Sigmoid colon (tissue), 7 donors: Measurements from ENCODE around the gene TAOK2. TPM values are rescaled to one million over a fixed set of nuclear protein-coding genes. Genes with fewer than 3 reads are reported as not detected.
"Not testable (repeated sequence)": the region's sequence is repeated elsewhere in the genome, so short reads cannot be mapped to it uniquely, and the experiment has no call there.

ENCODE experiments used
- DNase-seq: peaks from one replicate; pipeline ENCODE4 v3.0.0-alpha.2; 2019
- H3K27ac ChIP-seq, 4 donors: fragments of 200-600 bp; sonication (generic); one replicate each; pipeline ENCODE4 v1.5.1; 2016 to 2019; ENCODE audit warnings: mild to moderate bottlenecking in 1 of 4
- H3K27me3 ChIP-seq, 3 donors: fragments of 200-600 bp; sonication (generic); one replicate each; pipeline ENCODE4 v1.5.1; 2019; ENCODE audit warnings: mild to moderate bottlenecking in 1 of 3
- H3K36me3 ChIP-seq, 4 donors: fragments of 200-600 bp; sonication (generic); one replicate each; pipeline ENCODE4 v1.5.1; 2016 to 2019
- H3K4me1 ChIP-seq, 4 donors: fragments of 200-600 bp; sonication (generic); one replicate each; pipeline ENCODE4 v1.5.1; 2017 to 2019
- H3K4me3 ChIP-seq, 4 donors: fragments of 200-600 bp; sonication (generic); one replicate each; pipeline ENCODE4 v1.5.1; 2017 to 2019; ENCODE audit warnings: mild to moderate bottlenecking in 2 of 4, moderate library complexity in 1 of 4
- H3K9me3 ChIP-seq, 4 donors: fragments of 200-600 bp in 3 of 4; sonication (generic) in 3 of 4; one replicate each; pipeline versions ENCODE4 v1.5.1 to v1.6.1; 2013 to 2019
- EP300 ChIP-seq, 4 donors: sonication (generic); formaldehyde crosslinking; IDR thresholded peaks; one replicate each; pipeline ENCODE4 v1.6.1; 2017; ENCODE audit warnings: antibody characterized with exemption in 4 of 4
- POLR2A ChIP-seq, 2 donors: fragments of 450-650 bp; IDR thresholded peaks; one replicate each; pipeline ENCODE4 v1.6.1; 2016; ENCODE audit warnings: antibody characterized with exemption in 2 of 2, mild to moderate bottlenecking in 2 of 2, moderate library complexity in 2 of 2
- POLR2AphosphoS5 ChIP-seq, 4 donors: sonication (generic); formaldehyde crosslinking; IDR thresholded peaks; one replicate each; pipeline ENCODE4 v1.6.1; 2017; ENCODE audit warnings: antibody characterized with exemption in 4 of 4
- WGBS, 2 donors: extraction: QIAGEN DNeasy Blood & Tissue Kit; methylation state at CpG; one replicate each; pipeline ENCODE4 v1.1.7; 2013; 5-methylcytosine and 5-hydroxymethylcytosine counted together
- intact Hi-C: fragments of 100-400 bp; cut with DNase I; formaldehyde crosslinking; loops from one replicate; pipeline ENCODE4 v1.15.1; 2023
- polyA plus RNA-seq, 3 donors: library from polyadenylated mRNA; stranded (reverse); fragments of 200-250 nt; gene quantifications; one replicate each; pipeline ENCODE4 v1.2.3, GENCODE V29; 2013
- total RNA-seq, 4 donors: library from RNA; depleted of rRNA; stranded (reverse); fragments of >200 nt; gene quantifications; one replicate each; pipeline ENCODE4 v1.1.0, GENCODE V29; 2016
- TF ChIP-seq, protein P1 (sequence below), 4 experiments: fragments of 450-650 bp in 3 of 4; fragments of 200-600 bp in 1 of 4; IDR thresholded peaks; one replicate each; pipeline ENCODE4 v1.5.1; 2016 to 2019; ENCODE audit warnings: antibody characterized with exemption in 4 of 4, mild to moderate bottlenecking in 3 of 4, moderate library complexity in 2 of 4
- donor health status: healthy with polysubstance abuse.
- donor health status: Bipolar disorder and iron deficiency.
- donor health status: healthy.

TAOK2 gene
- total and polyA plus RNA-seq, 7 donors = 9.0 to 42.2 (median 28.2) TPM

DNA sequence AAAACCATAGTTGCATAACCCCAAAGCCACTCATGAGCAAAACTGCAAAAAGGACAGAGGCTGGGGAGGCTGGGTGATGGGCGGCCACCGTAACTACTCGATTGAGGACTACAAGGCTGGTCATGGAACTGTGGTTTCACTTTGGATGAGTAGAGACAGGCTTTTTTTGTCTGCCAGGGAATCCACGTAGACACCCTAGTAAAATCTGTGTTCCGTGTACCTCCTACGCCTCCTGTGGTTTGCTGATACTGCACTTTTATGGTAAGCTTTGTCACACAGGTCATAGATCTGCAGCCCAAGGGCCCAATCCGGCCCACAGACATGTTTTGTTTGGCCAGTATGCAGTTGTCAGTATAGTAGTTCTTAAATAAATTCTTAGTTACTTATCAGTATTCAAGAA, 59.6 kb downstream of the TAOK2 start:
- TF ChIP-seq, protein P1, sequence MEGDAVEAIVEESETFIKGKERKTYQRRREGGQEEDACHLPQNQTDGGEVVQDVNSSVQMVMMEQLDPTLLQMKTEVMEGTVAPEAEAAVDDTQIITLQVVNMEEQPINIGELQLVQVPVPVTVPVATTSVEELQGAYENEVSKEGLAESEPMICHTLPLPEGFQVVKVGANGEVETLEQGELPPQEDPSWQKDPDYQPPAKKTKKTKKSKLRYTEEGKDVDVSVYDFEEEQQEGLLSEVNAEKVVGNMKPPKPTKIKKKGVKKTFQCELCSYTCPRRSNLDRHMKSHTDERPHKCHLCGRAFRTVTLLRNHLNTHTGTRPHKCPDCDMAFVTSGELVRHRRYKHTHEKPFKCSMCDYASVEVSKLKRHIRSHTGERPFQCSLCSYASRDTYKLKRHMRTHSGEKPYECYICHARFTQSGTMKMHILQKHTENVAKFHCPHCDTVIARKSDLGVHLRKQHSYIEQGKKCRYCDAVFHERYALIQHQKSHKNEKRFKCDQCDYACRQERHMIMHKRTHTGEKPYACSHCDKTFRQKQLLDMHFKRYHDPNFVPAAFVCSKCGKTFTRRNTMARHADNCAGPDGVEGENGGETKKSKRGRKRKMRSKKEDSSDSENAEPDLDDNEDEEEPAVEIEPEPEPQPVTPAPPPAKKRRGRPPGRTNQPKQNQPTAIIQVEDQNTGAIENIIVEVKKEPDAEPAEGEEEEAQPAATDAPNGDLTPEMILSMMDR (IDR thresholded peaks at IDR 0.05) = no peak
- TF ChIP-seq EP300 (IDR thresholded peaks at IDR 0.05) (no peak), POLR2AphosphoS5 (IDR thresholded peaks at IDR 0.05) (no peak), POLR2A (IDR thresholded peaks at IDR 0.05) (no peak)
- intact Hi-C loops = no loop called here
- Histone ChIP-seq H3K4me3 (no peak overlapping the region), H3K4me1 (peaks cover 0 to 13% (median 9%) of the 10 kb centered on the region in 4 donors), H3K27me3 (peaks cover 44 to 80% (median 69%) of the 10 kb centered on the region in 3 donors), H3K36me3 (no peaks in the 10 kb centered on the region), H3K27ac (no peak overlapping the region), H3K9me3 (no peaks in the 10 kb centered on the region)
- DNase-seq = no peak
- WGBS, 2 donors = 62 to 63% methylated on average over 7 of the region's 7 CpGs

GRCh38 chr16:30040221-30040620, 66.6 kb downstream of the TAOK2 start:
- Histone ChIP-seq H3K4me1 (no peaks in the 10 kb centered on the region), H3K27me3 (peaks cover 0 to 11% (median 3%) of the 10 kb centered on the region in 3 donors), H3K9me3 (no peaks in the 10 kb centered on the region), H3K27ac (no peak overlapping the region), H3K4me3 (no peak overlapping the region), H3K36me3 (no peaks in the 10 kb centered on the region)
- WGBS, 2 donors = 53 to 65% methylated on average over 5 of the region's 5 CpGs
- TF ChIP-seq, protein P1 (IDR thresholded peaks at IDR 0.05) = no peak
- intact Hi-C loops = no loop called here
- no peak for DNase-seq

GRCh38 chr16:30040690-30041089, 67.0 kb downstream of the TAOK2 start:
- H3K4me1 ChIP-seq, H3K27me3 ChIP-seq, intact Hi-C loops, H3K4me3 ChIP-seq, H3K27ac ChIP-seq, H3K36me3 ChIP-seq, DNase-seq, H3K9me3 ChIP-seq: not testable (repeated sequence)
- 83 to 90% methylated on average over 5 of the region's 5 CpGs for WGBS, 2 donors

DNA sequence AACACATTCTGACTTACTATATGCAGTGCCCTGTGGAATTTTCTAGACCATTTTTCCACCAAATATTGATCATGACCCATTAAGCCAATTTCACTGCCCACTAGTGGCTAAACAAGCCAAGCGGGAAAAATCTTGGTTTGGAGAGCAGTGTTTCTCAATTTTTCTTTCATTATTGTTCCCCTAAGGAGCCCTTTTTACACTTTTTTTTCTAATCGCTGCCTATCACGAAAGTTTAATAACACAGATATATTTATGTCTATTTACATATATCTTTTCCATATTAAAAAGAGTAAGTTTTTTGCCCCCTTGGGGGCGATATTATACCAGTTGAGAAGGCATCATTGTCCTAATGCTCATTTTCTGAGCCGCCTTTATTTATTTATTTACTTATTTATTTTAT, 68.2 kb downstream of the TAOK2 start:
- intact Hi-C loops = no loop called here
- Histone ChIP-seq H3K27me3 (no peaks in the 10 kb centered on the region), H3K27ac (no peak overlapping the region), H3K4me3 (no peak overlapping the region), H3K4me1 (no peaks in the 10 kb centered on the region), H3K9me3 (no peaks in the 10 kb centered on the region), H3K36me3 (no peaks in the 10 kb centered on the region)
- TF ChIP-seq POLR2AphosphoS5 (IDR thresholded peaks at IDR 0.05) = no peak
- TF ChIP-seq, protein P1 (IDR thresholded peaks at IDR 0.05) = peak in 2 of 4 experiments; percentile 15 to 23
- WGBS, 2 donors = 20 to 30% methylated on average over 5 of the region's 5 CpGs
- DNase-seq = no peak

Other genes starting within 250 kb of the TAOK2 start
- gene C16orf54, start 227.9 kb upstream of the TAOK2 start, total RNA-seq = 1 to 10 TPM in 2 of 4 donors, under 1 TPM in 2; 0.82 to 2.5 (median 1.0) TPM
- 10 to 100 TPM in 1 of 3 donors, under 1 TPM in 1, not detected in 1; 0.46 to 10.1 TPM for gene C16orf54, start 227.9 kb upstream of the TAOK2 start, polyA plus RNA-seq
- 1 to 10 TPM in 1 of 4 donors, not detected in 3; 1.4 TPM for gene ZG16, start 195.6 kb upstream of the TAOK2 start, total RNA-seq
- 1,000 to 10,000 TPM in 1 of 3 donors, 100 to 1,000 TPM in 2; 237 to 1,249 (median 770) TPM for gene ZG16, start 195.6 kb upstream of the TAOK2 start, polyA plus RNA-seq
- gene KIF22, start 183.1 kb upstream of the TAOK2 start, total RNA-seq = 10 to 100 TPM; 11.5 to 16.1 (median 13.7) TPM
- gene KIF22, start 183.1 kb upstream of the TAOK2 start, polyA plus RNA-seq = 10 to 100 TPM; 28.0 to 71.5 (median 31.2) TPM
- 100 to 1,000 TPM in 1 of 4 donors, 10 to 100 TPM in 3; 59.6 to 102 (median 67.2) TPM for gene MAZ, start 167.3 kb upstream of the TAOK2 start, total RNA-seq
- 100 to 1,000 TPM; 137 to 226 (median 192) TPM for gene MAZ, start 167.3 kb upstream of the TAOK2 start, polyA plus RNA-seq
- gene PRRT2, start 161.7 kb upstream of the TAOK2 start, total RNA-seq = 10 to 100 TPM in 2 of 4 donors, 1 to 10 TPM in 2; 5.4 to 22.7 (median 9.6) TPM
- 1 to 10 TPM in 1 of 3 donors, under 1 TPM in 1, not detected in 1; 0.69 to 2.2 TPM for gene PRRT2, start 161.7 kb upstream of the TAOK2 start, polyA plus RNA-seq
- gene PAGR1, start 157.7 kb upstream of the TAOK2 start, total RNA-seq = 10 to 100 TPM; 18.5 to 29.9 (median 25.7) TPM
- 10 to 100 TPM; 20.4 to 36.6 (median 29.1) TPM for gene PAGR1, start 157.7 kb upstream of the TAOK2 start, polyA plus RNA-seq
- 10 to 100 TPM; 62.3 to 94.5 (median 68.6) TPM for gene MVP, start 153.4 kb upstream of the TAOK2 start, total RNA-seq
- 100 to 1,000 TPM; 201 to 368 (median 265) TPM for gene MVP, start 153.4 kb upstream of the TAOK2 start, polyA plus RNA-seq
- 100 to 1,000 TPM; 107 to 120 (median 111) TPM for gene CDIPT, start 110.6 kb upstream of the TAOK2 start, total RNA-seq
- 10 to 100 TPM; 39.8 to 76.2 (median 51.1) TPM for gene CDIPT, start 110.6 kb upstream of the TAOK2 start, polyA plus RNA-seq
- 1 to 10 TPM in 3 of 4 donors, under 1 TPM in 1; 0.66 to 9.1 (median 1.4) TPM for gene SEZ6L2, start 74.3 kb upstream of the TAOK2 start, total RNA-seq
- gene SEZ6L2, start 74.3 kb upstream of the TAOK2 start, polyA plus RNA-seq = 1 to 10 TPM in 2 of 3 donors, under 1 TPM in 1; 0.60 to 6.2 (median 1.6) TPM
- gene ASPHD1, start 73.4 kb upstream of the TAOK2 start, total RNA-seq = 1 to 10 TPM in 2 of 4 donors, under 1 TPM in 1, not detected in 1; 0.95 to 2.2 (median 2.1) TPM
- gene ASPHD1, start 73.4 kb upstream of the TAOK2 start, polyA plus RNA-seq = 1 to 10 TPM; 2.4 to 3.4 (median 3.2) TPM
- 10 to 100 TPM in 3 of 4 donors, 1 to 10 TPM in 1; 9.8 to 20.5 (median 14.1) TPM for gene KCTD13, start 47.6 kb upstream of the TAOK2 start, total RNA-seq
- 10 to 100 TPM in 2 of 3 donors, 1 to 10 TPM in 1; 5.4 to 26.1 (median 18.7) TPM for gene KCTD13, start 47.6 kb upstream of the TAOK2 start, polyA plus RNA-seq
- 100 to 1,000 TPM; 103 to 136 (median 112) TPM for gene TMEM219, start 11.8 kb upstream of the TAOK2 start, total RNA-seq
- gene TMEM219, start 11.8 kb upstream of the TAOK2 start, polyA plus RNA-seq = 100 to 1,000 TPM; 178 to 314 (median 297) TPM
- 10 to 100 TPM; 15.8 to 22.7 (median 19.7) TPM for gene HIRIP3, start 21.7 kb downstream of the TAOK2 start, total RNA-seq
- gene HIRIP3, start 21.7 kb downstream of the TAOK2 start, polyA plus RNA-seq = 10 to 100 TPM in 1 of 3 donors, 1 to 10 TPM in 2; 9.0 to 14.4 (median 9.7) TPM
- 100 to 1,000 TPM in 1 of 4 donors, 10 to 100 TPM in 3; 49.2 to 174 (median 54.7) TPM for gene INO80E, start 22.4 kb downstream of the TAOK2 start, total RNA-seq
- gene INO80E, start 22.4 kb downstream of the TAOK2 start, polyA plus RNA-seq = 10 to 100 TPM; 50.6 to 89.7 (median 60.1) TPM
- gene DOC2A, start 37.2 kb downstream of the TAOK2 start, total RNA-seq = 1 to 10 TPM in 1 of 4 donors, under 1 TPM in 1, not detected in 2; 0.36 to 3.9 TPM
- 1 to 10 TPM in 2 of 3 donors, under 1 TPM in 1; 0.92 to 4.6 (median 1.8) TPM for gene DOC2A, start 37.2 kb downstream of the TAOK2 start, polyA plus RNA-seq
- not detected for gene C16orf92, start 49.3 kb downstream of the TAOK2 start, total RNA-seq
- not detected for gene C16orf92, start 49.3 kb downstream of the TAOK2 start, polyA plus RNA-seq
- not detected for gene TLCD3B, start 57.4 kb downstream of the TAOK2 start, total RNA-seq
- under 1 TPM in 1 of 3 donors, not detected in 2; 0.54 TPM for gene TLCD3B, start 57.4 kb downstream of the TAOK2 start, polyA plus RNA-seq
- 1,000 to 10,000 TPM in 1 of 4 donors, 100 to 1,000 TPM in 3; 905 to 1,010 (median 960) TPM for gene ALDOA, start 91.9 kb downstream of the TAOK2 start, total RNA-seq
- gene ALDOA, start 91.9 kb downstream of the TAOK2 start, polyA plus RNA-seq = 1,000 to 10,000 TPM; 1,265 to 1,667 (median 1,498) TPM
- gene PPP4C, start 102.1 kb downstream of the TAOK2 start, total RNA-seq = 10 to 100 TPM; 39.2 to 45.6 (median 43.6) TPM
- gene PPP4C, start 102.1 kb downstream of the TAOK2 start, polyA plus RNA-seq = 100 to 1,000 TPM; 118 to 155 (median 146) TPM
- 1 to 10 TPM in 3 of 4 donors, under 1 TPM in 1; 0.54 to 1.7 (median 1.1) TPM for gene TBX6, start 118.1 kb downstream of the TAOK2 start, total RNA-seq
- gene TBX6, start 118.1 kb downstream of the TAOK2 start, polyA plus RNA-seq = 1 to 10 TPM in 1 of 3 donors, under 1 TPM in 2; 0.23 to 1.1 (median 0.60) TPM
- 100 to 1,000 TPM in 2 of 4 donors, 10 to 100 TPM in 2; 82.1 to 110 (median 103) TPM for gene YPEL3, start 122.3 kb downstream of the TAOK2 start, total RNA-seq
- gene YPEL3, start 122.3 kb downstream of the TAOK2 start, polyA plus RNA-seq = 100 to 1,000 TPM in 2 of 3 donors, 10 to 100 TPM in 1; 57.6 to 126 (median 107) TPM
- gene GDPD3, start 139.7 kb downstream of the TAOK2 start, total RNA-seq = 1 to 10 TPM in 3 of 4 donors, under 1 TPM in 1; 0.54 to 8.0 (median 2.9) TPM
- gene GDPD3, start 139.7 kb downstream of the TAOK2 start, polyA plus RNA-seq = 10 to 100 TPM; 17.4 to 68.8 (median 19.0) TPM
- gene MAPK3, start 149.4 kb downstream of the TAOK2 start, total RNA-seq = 10 to 100 TPM; 43.8 to 59.9 (median 57.6) TPM
- 100 to 1,000 TPM; 214 to 365 (median 321) TPM for gene MAPK3, start 149.4 kb downstream of the TAOK2 start, polyA plus RNA-seq
- 10 to 100 TPM; 14.7 to 28.0 (median 24.4) TPM for gene CORO1A, start 209.7 kb downstream of the TAOK2 start, total RNA-seq
- gene CORO1A, start 209.7 kb downstream of the TAOK2 start, polyA plus RNA-seq = 100 to 1,000 TPM in 1 of 3 donors, 10 to 100 TPM in 2; 35.8 to 309 (median 40.2) TPM
- 100 to 1,000 TPM in 3 of 4 donors, 10 to 100 TPM in 1; 35.4 to 186 (median 152) TPM for gene BOLA2B, start 219.8 kb downstream of the TAOK2 start, total RNA-seq
- 100 to 1,000 TPM; 414 to 509 (median 434) TPM for gene BOLA2B, start 219.8 kb downstream of the TAOK2 start, polyA plus RNA-seq
- 10 to 100 TPM; 12.0 to 29.6 (median 18.1) TPM for gene SLX1A, start 220.0 kb downstream of the TAOK2 start, total RNA-seq
- gene SLX1A, start 220.0 kb downstream of the TAOK2 start, polyA plus RNA-seq = 10 to 100 TPM; 46.8 to 77.9 (median 61.9) TPM
- 10 to 100 TPM in 3 of 4 donors, 1 to 10 TPM in 1; 8.0 to 26.9 (median 20.3) TPM for gene SULT1A3, start 225.4 kb downstream of the TAOK2 start, total RNA-seq
- gene SULT1A3, start 225.4 kb downstream of the TAOK2 start, polyA plus RNA-seq = 10 to 100 TPM; 17.4 to 21.0 (median 20.1) TPM